ENCODE data around the gene MNDA. TPM values are rescaled to one million over a fixed set of nuclear protein-coding genes. Genes with fewer than 3 reads are reported as not detected.
A peak's percentile ranks its signal among the peaks of the same experiment; 100 is the strongest.

The MNDA gene
- total RNA-seq (2014; rRNA removed; shearing (Covaris generic); ENCODE audit: low replicate concordance): not detected in 2 replicates

GRCh38 chr1:158830904-158831507 is at the start of gene MNDA:
Gene MNDA (plus strand): TSS chr1:158831351. CDS start chr1:158842154, 10,803 bp downstream.
- Histone ChIP-seq H3K4me3 (ENCODE audit: low read length) (no peak within 1 kb of the TSS), H3K4me1 (ENCODE audit: low read length) (peaks cover 6% of the 10 kb centered on the region; the same call in 1 of the 2 replicates), H3K27me3 (ENCODE audit: low read length) (no peaks in the 10 kb centered on the region), H3K9ac (ENCODE audit: low read length) (no peak within 1 kb of the TSS), H3K9me3 (ENCODE audit: low read length) (no peaks in the 10 kb centered on the region), H3K36me3 (ENCODE audit: insufficient read depth, low read length) (no peaks in the 10 kb centered on the region), H3K79me2 (ENCODE audit: low read length) (no peaks in the 10 kb centered on the region), H4K20me1 (ENCODE audit: insufficient read depth, low read depth, low read length) (no peaks in the 10 kb centered on the region), H3K27ac (ENCODE audit: low read length) (no peak within 1 kb of the TSS), H3K9me2 (replicated peaks; ENCODE audit: insufficient read depth, low read length) (no peaks in the 10 kb centered on the region), H2AFZ (ENCODE audit: low read length) (no peak within 1 kb of the TSS), H3K4me2 (ENCODE audit: low read depth, low read length, poor library complexity, severe bottlenecking) (no peak within 1 kb of the TSS)
- DNase-seq: no peak

- Histone ChIP-seq H3K4me1 (ENCODE audit: low read length) (no peaks in the 10 kb centered on the region), H3K4me2 (ENCODE audit: low read depth, low read length, poor library complexity, severe bottlenecking) (no peak overlapping the region), H2AFZ (ENCODE audit: low read length) (no peak overlapping the region), H3K9me3 (ENCODE audit: low read length) (no peaks in the 10 kb centered on the region), H3K27me3 (ENCODE audit: low read length) (no peaks in the 10 kb centered on the region), H3K4me3 (ENCODE audit: low read length) (no peak overlapping the region), H3K9me2 (replicated peaks; ENCODE audit: insufficient read depth, low read length) (no peaks in the 10 kb centered on the region), H3K27ac (ENCODE audit: low read length) (no peak overlapping the region), H3K9ac (ENCODE audit: low read length) (no peak overlapping the region), H4K20me1 (ENCODE audit: insufficient read depth, low read depth, low read length) (no peaks in the 10 kb centered on the region), H3K79me2 (ENCODE audit: low read length) (no peaks in the 10 kb centered on the region), H3K36me3 (ENCODE audit: insufficient read depth, low read length) (no peaks in the 10 kb centered on the region)
- DNase-seq: peak; percentile 52
Observed at GRCh38 chr1:158793604-158794003, 37.5 kb upstream of the MNDA start.

GRCh38 chr1:158794247-158794646 is 36.9 kb upstream of the MNDA start:
- no peaks in the 10 kb centered on the region for H4K20me1 ChIP-seq (ENCODE audit: insufficient read depth, low read depth, low read length)
- H3K9me3 ChIP-seq (ENCODE audit: low read length): no peaks in the 10 kb centered on the region
- H3K79me2 ChIP-seq (ENCODE audit: low read length): no peaks in the 10 kb centered on the region
- no peak for DNase-seq
- no peak overlapping the region for H3K27ac ChIP-seq (ENCODE audit: low read length)
- no peak overlapping the region for H3K9ac ChIP-seq (ENCODE audit: low read length)
- no peaks in the 10 kb centered on the region for H3K36me3 ChIP-seq (ENCODE audit: insufficient read depth, low read length)
- H3K4me1 ChIP-seq (ENCODE audit: low read length): no peaks in the 10 kb centered on the region
- H3K4me3 ChIP-seq (ENCODE audit: low read length): no peak overlapping the region
- no peak overlapping the region for H2AFZ ChIP-seq (ENCODE audit: low read length)
- H3K9me2 ChIP-seq (replicated peaks; ENCODE audit: insufficient read depth, low read length): no peaks in the 10 kb centered on the region
- no peaks in the 10 kb centered on the region for H3K27me3 ChIP-seq (ENCODE audit: low read length)
- H3K4me2 ChIP-seq (ENCODE audit: low read depth, low read length, poor library complexity, severe bottlenecking): no peak overlapping the region

- Histone ChIP-seq H3K4me1 (ENCODE audit: low read length) (no peaks in the 10 kb centered on the region), H3K27ac (ENCODE audit: low read length) (no peak overlapping the region), H3K9ac (ENCODE audit: low read length) (no peak overlapping the region), H3K27me3 (ENCODE audit: low read length) (no peaks in the 10 kb centered on the region), H4K20me1 (ENCODE audit: insufficient read depth, low read depth, low read length) (no peaks in the 10 kb centered on the region), H3K79me2 (ENCODE audit: low read length) (no peaks in the 10 kb centered on the region), H3K36me3 (ENCODE audit: insufficient read depth, low read length) (no peaks in the 10 kb centered on the region), H3K4me2 (ENCODE audit: low read depth, low read length, poor library complexity, severe bottlenecking) (no peak overlapping the region), H3K4me3 (ENCODE audit: low read length) (no peak overlapping the region), H2AFZ (ENCODE audit: low read length) (no peak overlapping the region), H3K9me3 (ENCODE audit: low read length) (no peaks in the 10 kb centered on the region), H3K9me2 (replicated peaks; ENCODE audit: insufficient read depth, low read length) (no peaks in the 10 kb centered on the region)
- DNase-seq: no peak
Observed at GRCh38 chr1:158798531-158798930, 32.6 kb upstream of the MNDA start.

DNA sequence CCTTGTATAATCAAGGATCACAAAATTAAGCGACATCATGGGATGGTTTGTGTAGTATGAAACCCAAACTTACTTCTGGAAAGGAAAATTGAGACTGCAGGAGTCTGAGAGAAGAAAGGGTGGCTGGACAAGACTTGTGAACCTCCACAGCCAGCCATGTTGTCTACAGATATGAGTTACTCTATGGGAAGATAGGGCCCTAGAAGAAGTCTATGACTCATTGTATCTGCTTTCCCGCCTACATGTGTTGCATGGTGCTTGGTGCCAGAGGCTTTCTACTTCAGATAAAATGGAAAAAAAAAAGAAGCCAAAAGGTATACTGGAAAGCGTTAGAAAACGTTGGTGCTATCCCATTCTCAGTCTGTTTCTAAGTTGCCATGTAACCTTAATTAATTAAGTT is 31.5 kb upstream of the MNDA start:
- Histone ChIP-seq H4K20me1 (ENCODE audit: insufficient read depth, low read depth, low read length) (no peaks in the 10 kb centered on the region), H3K27ac (ENCODE audit: low read length) (no peak overlapping the region), H3K27me3 (ENCODE audit: low read length) (no peaks in the 10 kb centered on the region), H2AFZ (ENCODE audit: low read length) (no peak overlapping the region), H3K9me3 (ENCODE audit: low read length) (no peaks in the 10 kb centered on the region), H3K4me2 (ENCODE audit: low read depth, low read length, poor library complexity, severe bottlenecking) (no peak overlapping the region), H3K9ac (ENCODE audit: low read length) (no peak overlapping the region), H3K9me2 (replicated peaks; ENCODE audit: insufficient read depth, low read length) (no peaks in the 10 kb centered on the region), H3K79me2 (ENCODE audit: low read length) (no peaks in the 10 kb centered on the region), H3K4me1 (ENCODE audit: low read length) (no peaks in the 10 kb centered on the region), H3K36me3 (ENCODE audit: insufficient read depth, low read length) (no peaks in the 10 kb centered on the region), H3K4me3 (ENCODE audit: low read length) (no peak overlapping the region)
- no peak for DNase-seq

DNA sequence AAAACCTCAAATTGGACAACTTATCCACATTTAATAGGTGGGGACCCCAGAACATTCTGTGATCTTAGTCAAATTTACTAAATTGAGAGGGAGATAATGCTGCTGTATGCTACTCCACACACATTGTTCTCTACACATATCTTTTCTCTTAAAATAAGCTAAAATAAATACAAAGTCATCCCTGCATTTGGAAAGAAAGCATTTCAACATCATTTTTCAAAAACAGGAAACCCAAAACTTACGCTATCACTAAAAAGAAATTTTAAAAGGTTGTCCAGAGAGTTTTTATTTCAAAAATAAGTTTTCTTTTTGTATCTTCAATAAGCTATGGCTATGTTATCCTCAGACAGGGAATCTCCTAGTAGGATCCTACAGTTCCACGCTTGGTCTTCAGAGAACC is 30.6 kb upstream of the MNDA start:
- H3K79me2 ChIP-seq (ENCODE audit: low read length): no peaks in the 10 kb centered on the region
- H3K36me3 ChIP-seq (ENCODE audit: insufficient read depth, low read length): no peaks in the 10 kb centered on the region
- H3K9ac ChIP-seq (ENCODE audit: low read length): no peak overlapping the region
- H3K4me1 ChIP-seq (ENCODE audit: low read length): no peaks in the 10 kb centered on the region
- H3K27me3 ChIP-seq (ENCODE audit: low read length): no peaks in the 10 kb centered on the region
- H3K9me2 ChIP-seq (replicated peaks; ENCODE audit: insufficient read depth, low read length): no peaks in the 10 kb centered on the region
- no peak for DNase-seq
- no peak overlapping the region for H3K4me3 ChIP-seq (ENCODE audit: low read length)
- no peak overlapping the region for H2AFZ ChIP-seq (ENCODE audit: low read length)
- no peaks in the 10 kb centered on the region for H3K9me3 ChIP-seq (ENCODE audit: low read length)
- H3K4me2 ChIP-seq (ENCODE audit: low read depth, low read length, poor library complexity, severe bottlenecking): no peak overlapping the region
- no peak overlapping the region for H3K27ac ChIP-seq (ENCODE audit: low read length)
- H4K20me1 ChIP-seq (ENCODE audit: insufficient read depth, low read depth, low read length): no peaks in the 10 kb centered on the region

GRCh38 chr1:158801396-158801795 is 29.8 kb upstream of the MNDA start:
- Histone ChIP-seq H2AFZ (ENCODE audit: low read length) (no peak overlapping the region), H3K27ac (ENCODE audit: low read length) (no peak overlapping the region), H3K4me1 (ENCODE audit: low read length) (no peaks in the 10 kb centered on the region), H3K4me2 (ENCODE audit: low read depth, low read length, poor library complexity, severe bottlenecking) (no peak overlapping the region), H3K27me3 (ENCODE audit: low read length) (no peaks in the 10 kb centered on the region), H3K9me2 (replicated peaks; ENCODE audit: insufficient read depth, low read length) (no peaks in the 10 kb centered on the region), H3K36me3 (ENCODE audit: insufficient read depth, low read length) (no peaks in the 10 kb centered on the region), H3K79me2 (ENCODE audit: low read length) (no peaks in the 10 kb centered on the region), H4K20me1 (ENCODE audit: insufficient read depth, low read depth, low read length) (no peaks in the 10 kb centered on the region), H3K9ac (ENCODE audit: low read length) (no peak overlapping the region), H3K9me3 (ENCODE audit: low read length) (no peaks in the 10 kb centered on the region), H3K4me3 (ENCODE audit: low read length) (no peak overlapping the region)
- DNase-seq: no peak

DNA sequence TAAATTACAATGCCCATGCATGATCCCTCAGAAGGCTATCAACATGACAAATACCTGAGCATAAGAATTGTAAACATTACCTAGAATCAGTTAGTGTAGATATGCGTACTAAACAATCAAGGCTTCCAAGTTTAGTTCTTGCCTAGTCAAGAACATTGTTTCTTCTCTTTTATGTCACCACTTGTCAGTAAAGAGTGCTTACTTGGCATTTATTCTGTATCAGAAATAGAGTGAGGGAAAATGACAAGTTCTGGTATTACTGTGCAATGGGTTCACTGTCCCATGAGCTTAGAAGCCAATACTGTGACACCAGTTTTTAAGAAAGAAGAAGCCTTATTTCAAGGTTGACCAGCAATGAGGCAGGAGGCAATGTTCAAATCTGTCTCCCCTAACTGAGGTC is 27.5 kb upstream of the MNDA start:
- H3K4me1 ChIP-seq (ENCODE audit: low read length): no peaks in the 10 kb centered on the region
- no peaks in the 10 kb centered on the region for H3K9me3 ChIP-seq (ENCODE audit: low read length)
- no peaks in the 10 kb centered on the region for H3K9me2 ChIP-seq (replicated peaks; ENCODE audit: insufficient read depth, low read length)
- no peak overlapping the region for H3K4me3 ChIP-seq (ENCODE audit: low read length)
- no peaks in the 10 kb centered on the region for H3K36me3 ChIP-seq (ENCODE audit: insufficient read depth, low read length)
- H3K27me3 ChIP-seq (ENCODE audit: low read length): no peaks in the 10 kb centered on the region
- H3K4me2 ChIP-seq (ENCODE audit: low read depth, low read length, poor library complexity, severe bottlenecking): no peak overlapping the region
- no peak overlapping the region for H2AFZ ChIP-seq (ENCODE audit: low read length)
- no peak overlapping the region for H3K9ac ChIP-seq (ENCODE audit: low read length)
- DNase-seq: no peak
- H4K20me1 ChIP-seq (ENCODE audit: insufficient read depth, low read depth, low read length): no peaks in the 10 kb centered on the region
- H3K27ac ChIP-seq (ENCODE audit: low read length): no peak overlapping the region
- no peaks in the 10 kb centered on the region for H3K79me2 ChIP-seq (ENCODE audit: low read length)
